Subcutaneous adipose tissue (tissue), 4 donors: ENCODE results near the gene OXCT1. TPM values are rescaled to one million over a fixed set of nuclear protein-coding genes. Genes with fewer than 3 reads are reported as not detected.

Experiments used
- total RNA-seq, 4 donors: library from RNA; depleted of rRNA; stranded (reverse); fragments of >200 nt; gene quantifications; one replicate each; pipeline ENCODE4 v1.1.0, GENCODE V29; 2016
- TF ChIP-seq, protein P1 (sequence below): fragments of 450-650 bp; IDR thresholded peaks from one replicate; pipeline ENCODE4 v1.5.1; 2016; ENCODE audit warnings: low read depth, mild to moderate bottlenecking, control low read depth, antibody characterized with exemption, moderate library complexity

Gene OXCT1
- total RNA-seq, 4 donors from 2014 or later = 38.9 to 74.6 (median 57.1) TPM

DNA sequence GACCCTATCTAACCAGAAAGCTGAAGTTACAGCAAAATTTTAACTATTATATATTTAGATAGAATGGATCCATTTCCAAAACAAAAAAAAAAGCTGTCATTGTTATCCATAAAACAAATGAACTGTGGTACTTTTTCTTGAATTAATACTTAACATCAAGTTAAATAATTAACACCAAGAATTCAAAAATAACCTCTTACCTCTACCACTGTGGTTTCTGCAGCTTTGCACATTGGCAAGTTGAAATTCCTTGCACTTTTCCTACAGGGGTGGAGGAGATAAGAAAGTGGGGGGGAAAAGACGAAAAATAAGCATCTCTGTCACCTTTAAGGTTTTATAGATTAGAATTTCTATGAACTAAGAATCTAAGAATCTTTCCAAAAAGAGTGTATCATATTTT lies 30.0 kb downstream of the OXCT1 start:
- TF ChIP-seq, protein P1, sequence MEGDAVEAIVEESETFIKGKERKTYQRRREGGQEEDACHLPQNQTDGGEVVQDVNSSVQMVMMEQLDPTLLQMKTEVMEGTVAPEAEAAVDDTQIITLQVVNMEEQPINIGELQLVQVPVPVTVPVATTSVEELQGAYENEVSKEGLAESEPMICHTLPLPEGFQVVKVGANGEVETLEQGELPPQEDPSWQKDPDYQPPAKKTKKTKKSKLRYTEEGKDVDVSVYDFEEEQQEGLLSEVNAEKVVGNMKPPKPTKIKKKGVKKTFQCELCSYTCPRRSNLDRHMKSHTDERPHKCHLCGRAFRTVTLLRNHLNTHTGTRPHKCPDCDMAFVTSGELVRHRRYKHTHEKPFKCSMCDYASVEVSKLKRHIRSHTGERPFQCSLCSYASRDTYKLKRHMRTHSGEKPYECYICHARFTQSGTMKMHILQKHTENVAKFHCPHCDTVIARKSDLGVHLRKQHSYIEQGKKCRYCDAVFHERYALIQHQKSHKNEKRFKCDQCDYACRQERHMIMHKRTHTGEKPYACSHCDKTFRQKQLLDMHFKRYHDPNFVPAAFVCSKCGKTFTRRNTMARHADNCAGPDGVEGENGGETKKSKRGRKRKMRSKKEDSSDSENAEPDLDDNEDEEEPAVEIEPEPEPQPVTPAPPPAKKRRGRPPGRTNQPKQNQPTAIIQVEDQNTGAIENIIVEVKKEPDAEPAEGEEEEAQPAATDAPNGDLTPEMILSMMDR = no peak

DNA sequence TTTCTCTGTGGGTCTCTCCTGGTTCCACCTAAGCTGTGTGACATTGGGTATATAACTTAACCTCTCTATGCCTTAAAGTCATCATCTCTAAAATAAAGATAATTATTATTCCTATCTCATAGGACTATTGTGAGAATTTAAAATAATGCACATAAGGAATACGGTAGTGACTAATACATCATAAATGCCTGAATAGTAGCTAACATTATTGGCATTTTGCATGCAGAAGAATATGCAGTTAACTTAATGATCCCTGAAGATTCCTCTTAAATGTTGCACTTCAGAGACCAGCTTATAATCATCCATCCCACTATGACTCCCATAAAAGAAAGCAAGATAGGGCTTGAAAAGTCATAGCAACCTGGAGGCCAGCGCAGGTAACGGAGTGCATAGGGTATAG lies 32.4 kb downstream of the OXCT1 start:
- TF ChIP-seq, protein P1 = no peak

DNA sequence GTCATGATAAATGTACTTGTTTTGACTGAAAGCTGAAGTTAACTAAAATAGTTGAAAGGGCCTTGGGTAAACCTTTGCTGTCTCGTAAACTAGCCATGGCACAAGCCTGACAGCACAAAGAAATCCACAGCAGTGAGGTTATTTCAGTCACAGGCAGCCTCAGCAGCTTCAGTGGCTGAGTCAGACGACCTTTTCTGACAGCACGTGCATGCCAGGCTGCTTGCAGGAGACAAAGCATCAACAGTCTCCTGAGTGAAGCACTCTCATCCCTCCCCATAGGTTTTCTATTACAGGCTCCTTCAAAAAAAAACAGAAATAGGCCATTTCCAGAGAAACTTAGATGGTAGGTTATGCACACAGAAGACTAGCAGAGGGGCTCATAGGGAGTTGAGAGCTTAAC lies 34.6 kb downstream of the OXCT1 start:
- TF ChIP-seq, protein P1 = no peak

DNA sequence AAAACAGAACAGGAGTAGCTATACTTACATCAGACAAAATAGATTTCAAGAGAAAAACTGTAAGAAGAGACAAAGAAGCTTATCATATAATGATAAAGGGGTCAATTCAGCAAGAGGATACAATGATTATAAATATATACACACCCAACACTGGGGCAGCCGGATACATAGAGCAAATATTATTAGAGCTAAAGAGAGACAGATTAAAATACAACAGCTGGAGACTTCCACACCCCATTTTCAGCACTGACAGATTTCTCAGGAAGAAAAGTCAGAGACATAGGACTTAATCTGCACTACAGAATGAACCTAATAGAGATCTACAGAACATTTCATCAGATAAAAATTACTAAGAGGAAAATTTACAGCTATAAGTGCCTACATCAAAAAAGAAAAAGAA lies 35.7 kb downstream of the OXCT1 start:
- TF ChIP-seq, protein P1 = no peak

DNA sequence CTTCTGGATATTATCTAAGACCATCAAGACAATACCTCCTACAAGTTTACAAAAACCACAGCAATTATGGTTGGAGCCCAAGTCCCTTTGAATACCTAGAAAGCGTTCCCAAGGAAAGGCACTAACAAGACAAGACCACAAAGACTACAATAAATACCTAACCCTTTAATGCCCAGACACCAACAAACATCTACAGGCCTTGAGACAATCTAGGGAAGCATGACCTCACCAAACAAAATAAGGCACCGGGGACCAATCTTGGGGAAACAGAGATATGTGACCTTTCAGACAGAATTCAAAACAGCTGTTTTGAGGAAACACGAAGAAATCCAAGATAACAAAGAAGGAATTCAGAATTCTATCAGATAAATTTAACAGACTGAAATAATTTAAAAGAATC lies 37.8 kb downstream of the OXCT1 start:
- TF ChIP-seq, protein P1 = no peak

DNA sequence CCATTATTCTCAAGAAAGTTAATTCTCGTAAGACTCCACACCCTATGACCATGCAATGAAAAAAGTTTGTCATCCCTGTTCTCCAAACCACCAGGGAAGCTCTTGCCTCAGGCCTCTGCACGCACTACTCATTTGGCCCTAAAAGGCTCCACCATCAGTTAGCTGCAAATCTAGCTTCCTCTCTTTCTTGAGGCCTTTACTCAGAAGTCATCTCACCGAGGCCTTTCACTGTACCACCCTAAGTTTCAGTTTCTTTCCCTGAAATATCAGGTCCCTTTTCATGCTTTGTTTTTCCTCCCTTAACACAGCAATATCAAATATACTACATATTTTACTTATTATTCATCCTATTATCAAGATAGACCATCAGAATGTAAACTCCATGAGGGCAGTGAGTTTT lies 39.1 kb downstream of the OXCT1 start:
- TF ChIP-seq, protein P1 = no peak

DNA sequence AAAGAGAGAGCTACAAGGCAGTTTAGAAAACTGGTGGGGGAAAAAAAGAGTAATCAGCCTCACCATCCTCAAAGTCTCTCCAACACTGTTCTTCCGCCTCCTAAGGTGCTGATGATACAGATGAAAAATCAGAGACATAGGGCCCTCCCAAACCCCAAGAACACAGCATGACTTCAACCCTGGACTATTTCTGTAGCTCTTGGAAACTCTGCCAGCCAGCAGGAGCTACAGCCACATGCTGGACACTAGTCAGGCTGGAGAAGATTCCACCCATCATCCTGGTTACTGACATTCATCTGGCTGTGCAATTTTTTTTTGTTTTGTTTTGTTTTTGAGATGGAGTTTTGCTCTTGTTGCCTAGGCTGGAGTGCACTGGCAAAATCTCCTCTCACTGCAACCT lies 42.4 kb downstream of the OXCT1 start:
- TF ChIP-seq, protein P1 = no peak

DNA sequence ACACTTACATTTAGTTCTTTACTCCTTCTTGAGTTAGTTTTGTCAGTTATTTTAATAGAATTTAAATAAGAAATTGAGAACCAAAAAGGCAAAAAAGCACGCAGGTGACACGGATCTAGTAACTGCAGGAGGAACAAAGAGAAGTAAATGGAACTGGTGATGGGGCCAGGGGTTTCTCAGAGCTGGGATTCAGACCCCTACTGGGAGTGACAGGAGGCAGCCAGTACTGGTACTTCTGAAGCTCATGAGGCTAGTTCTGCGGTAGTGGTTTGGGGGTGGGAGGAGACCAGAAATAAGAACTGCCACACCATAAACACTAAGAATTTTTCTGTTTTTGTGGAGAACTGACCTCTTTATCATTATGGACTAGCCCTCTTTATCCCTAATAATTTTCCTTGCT lies 48.2 kb downstream of the OXCT1 start:
- TF ChIP-seq, protein P1 = no peak
